ENCODE results near the gene ZNF581. TPM values are rescaled to one million over a fixed set of nuclear protein-coding genes. Genes with fewer than 3 reads are reported as not detected.

Gene ZNF581
- total and polyA plus RNA-seq, 4 experiments from 2014 or later: 21.2 to 28.5 (median 23.0) TPM

DNA sequence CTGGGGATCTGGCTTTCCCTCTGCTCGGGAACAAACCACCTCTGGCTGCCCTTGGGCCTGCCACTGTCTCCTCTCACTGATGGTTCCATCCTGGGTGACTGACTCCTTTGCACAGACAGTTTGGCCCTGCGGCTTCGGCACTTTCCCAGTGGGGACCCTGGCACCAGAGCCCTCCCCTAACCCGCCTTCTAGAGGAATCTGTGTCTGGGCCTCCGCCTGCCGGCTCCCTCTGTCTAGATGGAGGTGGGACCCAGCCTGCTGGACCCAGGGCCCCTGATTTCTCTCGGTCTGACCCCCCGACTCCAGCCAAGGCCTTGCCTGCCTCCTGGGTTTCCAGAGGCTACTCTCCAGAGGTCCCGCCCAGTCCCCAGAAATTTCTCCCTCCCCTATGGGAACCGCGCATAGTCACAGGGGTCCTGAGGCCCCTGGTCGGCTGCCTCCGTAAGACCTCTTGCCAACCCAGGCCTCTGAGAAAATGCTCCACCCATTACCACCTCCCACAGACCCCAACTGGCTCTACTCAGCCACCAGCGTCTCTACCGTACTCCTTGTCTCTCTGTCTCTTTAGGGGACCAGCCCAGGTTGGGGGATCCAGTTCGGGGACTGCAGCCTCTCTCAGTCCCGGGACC is 7.3 kb downstream of the ZNF581 start:
- Histone ChIP-seq H3K27ac (ENCODE audit: low read depth, low read length) (no peak overlapping the region), H3K4me1 (ENCODE audit: insufficient read depth, low read length) (peaks cover 27% of the 10 kb centered on the region), H3K4me3 (ENCODE audit: low read length in 2 of 2) (no peak overlapping the region), H3K9me3 (ENCODE audit: control insufficient read depth in 1 of 2, low read length in 2 of 2) (no peaks in the 10 kb centered on the region), H3K36me3 (ENCODE audit: insufficient read depth, low read length) (no peaks in the 10 kb centered on the region), H3K27me3 (ENCODE audit: insufficient read depth, low read length) (no peaks in the 10 kb centered on the region)
- Mint-ChIP-seq H3K27me3 (no peaks in the 10 kb centered on the region), H3K36me3 (peaks cover 0 to 18% of the 10 kb centered on the region in 2 donors), H3K9me3 (peaks cover 0 to 6% (median 0%) of the 10 kb centered on the region in 8 donors), H3K27ac (peak overlapping the region in 1 of 7 donors; percentile 60), H3K4me1 (peaks cover 7 to 40% (median 13%) of the 10 kb centered on the region in 4 donors), H3K4me3 (peak overlapping the region in 2 of 8 donors; percentile 59 to 74)
- POLR2A ChIA-PET (ENCODE audit: partially characterized antibody): interaction anchor here (0.9 kb wide), 2 partner anchors 15 to 25 kb away, joined by 3 to 4 read pairs; no protein-coding TSS in a partner anchor
- CTCF ChIA-PET (ENCODE audit: partially characterized antibody): no interaction called here
- peak in 1 of 5 donors; percentile 35 for DNase-seq
- intact Hi-C loops (cut with micrococcal nuclease): loop anchor here (10.0 kb wide), 2 partner anchors 1206 to 1546 kb away; partner anchors contain the start of genes LENG8, NDUFA3 and OSCAR

- POLR2A ChIA-PET (ENCODE audit: partially characterized antibody): no interaction called here
- H3K9me3 Mint-ChIP-seq: peaks cover 0 to 6% (median 0%) of the 10 kb centered on the region in 8 donors
- H3K36me3 Mint-ChIP-seq: peaks cover 0 to 22% of the 10 kb centered on the region in 2 donors
- H3K27ac ChIP-seq (ENCODE audit: low read depth, low read length): no peak overlapping the region
- H3K4me1 ChIP-seq (ENCODE audit: insufficient read depth, low read length): peaks cover 32% of the 10 kb centered on the region
- CTCF ChIA-PET (ENCODE audit: partially characterized antibody): no interaction called here
- intact Hi-C loops (cut with micrococcal nuclease): loop anchor here (10.0 kb wide), 2 partner anchors 1206 to 1546 kb away; partner anchors contain the start of genes LENG8, NDUFA3 and OSCAR
- peak in 1 of 5 donors; percentile 27 for DNase-seq
- no peaks in the 10 kb centered on the region for H3K36me3 ChIP-seq (ENCODE audit: insufficient read depth, low read length)
- no peaks in the 10 kb centered on the region for H3K9me3 ChIP-seq (ENCODE audit: control insufficient read depth in 1 of 2, low read length in 2 of 2)
- H3K27ac Mint-ChIP-seq: no peak overlapping the region
- H3K27me3 ChIP-seq (ENCODE audit: insufficient read depth, low read length): no peaks in the 10 kb centered on the region
- H3K4me3 Mint-ChIP-seq: peak overlapping the region in 2 of 8 donors; percentile 39 to 59
- no peaks in the 10 kb centered on the region for H3K27me3 Mint-ChIP-seq
- no peak overlapping the region for H3K4me3 ChIP-seq (ENCODE audit: low read length in 2 of 2)
- H3K4me1 Mint-ChIP-seq: peaks cover 10 to 45% (median 18%) of the 10 kb centered on the region in 4 donors
Observed at GRCh38 chr19:55651236-55651635, 7.8 kb downstream of the ZNF581 start.

GRCh38 chr19:55652311-55653128 is 9.1 kb downstream of the ZNF581 start:
- Mint-ChIP-seq H3K27me3 (no peaks in the 10 kb centered on the region), H3K9me3 (peaks cover 0 to 9% (median 0%) of the 10 kb centered on the region in 8 donors), H3K36me3 (peaks cover under 1 to 29% of the 10 kb centered on the region in 2 donors), H3K4me1 (peaks cover 15 to 51% (median 27%) of the 10 kb centered on the region in 4 donors), H3K4me3 (no peak overlapping the region), H3K27ac (peak overlapping the region in 2 of 7 donors; percentile 44 to 53)
- POLR2A ChIA-PET (ENCODE audit: partially characterized antibody): interaction anchor here (0.7 to 6.3 kb wide), 4 partner anchors 9 to 53 kb away, joined by 3 to 91 read pairs (median 57); partner anchors contain the start of genes FIZ1, ZNF524, ZNF580 and ZNF581
- peaks cover 39% of the 10 kb centered on the region for H3K4me1 ChIP-seq (ENCODE audit: insufficient read depth, low read length)
- H3K9me3 ChIP-seq (ENCODE audit: control insufficient read depth in 1 of 2, low read length in 2 of 2): no peaks in the 10 kb centered on the region
- H3K27me3 ChIP-seq (ENCODE audit: insufficient read depth, low read length): no peaks in the 10 kb centered on the region
- peak in 1 of 5 donors; percentile 46 for DNase-seq
- no peaks in the 10 kb centered on the region for H3K36me3 ChIP-seq (ENCODE audit: insufficient read depth, low read length)
- H3K4me3 ChIP-seq (ENCODE audit: low read length in 2 of 2): no peak overlapping the region
- H3K27ac ChIP-seq (ENCODE audit: low read depth, low read length): no peak overlapping the region
- CTCF ChIA-PET (ENCODE audit: partially characterized antibody): interaction anchor here (0.7 to 2.1 kb wide), 11 partner anchors 10 to 493 kb away, joined by 3 to 29 read pairs (median 3); partner anchors contain the start of gene ZNF865
- intact Hi-C loops (cut with micrococcal nuclease): loop anchor here (1.0 to 10.0 kb wide), 4 partner anchors 20 to 1548 kb away; partner anchors contain the start of genes KMT5C, LENG8, NDUFA3 and OSCAR

DNA sequence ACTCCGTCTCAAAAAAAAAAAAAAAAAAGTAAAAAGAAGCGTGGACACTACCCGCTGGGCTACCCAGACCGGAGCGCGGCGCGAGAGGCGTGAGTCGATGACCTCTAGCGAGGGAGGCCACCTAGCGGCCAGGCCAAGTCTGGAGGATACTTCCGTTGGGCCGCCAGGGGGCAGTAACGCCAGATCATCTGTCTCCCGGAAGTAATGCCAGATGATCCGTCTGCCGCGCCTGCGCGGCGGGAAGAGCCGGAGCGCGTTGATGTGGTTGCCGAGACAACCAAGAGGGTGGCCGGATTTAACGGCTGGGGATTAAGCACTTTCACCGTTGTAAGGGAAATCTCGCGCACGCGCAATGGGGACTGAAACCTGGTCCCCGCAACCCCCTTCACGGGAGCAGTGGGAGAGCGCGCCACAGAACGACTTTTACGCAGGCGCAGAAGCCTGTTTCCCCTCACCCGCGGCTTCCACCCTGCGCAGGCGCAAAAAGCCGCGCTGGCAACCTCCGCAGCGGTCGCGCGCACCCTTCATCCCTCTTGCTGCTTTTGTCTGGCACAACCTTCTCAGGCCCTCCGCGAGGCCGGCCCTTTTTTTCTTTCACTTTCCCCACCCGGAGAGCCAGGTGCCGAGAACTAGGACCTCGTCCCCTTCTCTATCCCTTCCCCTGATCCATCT is 10.3 kb downstream of the ZNF581 start:
- peak; percentile 99 to 100 (median 100) for DNase-seq
- H3K9me3 ChIP-seq (ENCODE audit: control insufficient read depth in 1 of 2, low read length in 2 of 2): no peaks in the 10 kb centered on the region
- no peaks in the 10 kb centered on the region for H3K27me3 ChIP-seq (ENCODE audit: insufficient read depth, low read length)
- peaks cover 42% of the 10 kb centered on the region for H3K4me1 ChIP-seq (ENCODE audit: insufficient read depth, low read length)
- Mint-ChIP-seq H3K9me3 (peaks cover 0 to 9% (median 0%) of the 10 kb centered on the region in 8 donors), H3K27ac (peak overlapping the region; percentile 96 to 100 (median 98)), H3K4me3 (peak overlapping the region; percentile 92 to 99 (median 94)), H3K27me3 (no peaks in the 10 kb centered on the region), H3K36me3 (peaks cover 5 to 34% of the 10 kb centered on the region in 2 donors), H3K4me1 (peaks cover 19 to 58% (median 32%) of the 10 kb centered on the region in 4 donors)
- intact Hi-C loops (cut with micrococcal nuclease): loop anchor here (1.0 to 10.0 kb wide), 13 partner anchors 10 to 1549 kb away; partner anchors contain the start of genes FIZ1, HSPBP1, KMT5C and LENG8
- ChIA-PET POLR2A (ENCODE audit: partially characterized antibody) (interaction anchor here (0.6 to 6.3 kb wide), 24 partner anchors 10 to 1465 kb away, joined by 3 to 91 read pairs (median 7); partner anchors contain the start of genes EPN1, FIZ1, HSPBP1 and KMT5C), CTCF (ENCODE audit: partially characterized antibody) (interaction anchor here (0.6 to 2.1 kb wide), 20 partner anchors 10 to 494 kb away, joined by 3 to 29 read pairs (median 4); partner anchors contain the start of gene ZNF865)
- H3K36me3 ChIP-seq (ENCODE audit: insufficient read depth, low read length): no peaks in the 10 kb centered on the region
- peak overlapping the region; percentile 86 to 87 for H3K4me3 ChIP-seq (ENCODE audit: low read length in 2 of 2)
- peak overlapping the region; percentile 99 for H3K27ac ChIP-seq (ENCODE audit: low read depth, low read length)

DNA sequence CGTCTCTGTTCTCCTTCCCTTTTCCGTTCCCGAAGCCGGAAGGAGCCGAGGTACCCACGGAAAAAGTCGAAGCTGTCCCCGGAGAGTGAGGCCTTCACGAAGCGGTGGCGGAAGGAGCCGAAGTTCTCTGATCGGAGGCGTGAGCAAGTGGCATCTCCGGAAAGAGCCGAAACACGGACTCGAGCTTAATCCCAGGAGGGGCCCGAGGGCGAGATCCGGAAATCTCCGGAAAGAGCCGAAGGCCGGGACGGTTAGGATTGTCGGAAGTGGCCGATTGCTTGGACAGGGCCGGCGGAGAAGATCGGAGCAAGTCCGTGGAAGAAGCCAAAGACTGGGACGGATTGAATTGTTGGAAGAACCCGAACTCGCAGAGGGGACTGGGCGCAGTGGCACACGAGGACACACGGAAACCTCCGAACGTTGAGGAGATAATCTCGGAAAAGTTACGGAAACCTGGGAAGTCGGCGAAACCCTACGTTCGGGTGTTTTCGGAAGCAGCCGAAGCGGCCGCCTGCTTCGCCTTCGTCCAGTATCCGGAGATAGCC is 10.9 kb downstream of the ZNF581 start:
- H3K9me3 ChIP-seq (ENCODE audit: control insufficient read depth in 1 of 2, low read length in 2 of 2): no peaks in the 10 kb centered on the region
- peak in 4 of 5 donors; percentile 100 for DNase-seq
- no peaks in the 10 kb centered on the region for H3K27me3 ChIP-seq (ENCODE audit: insufficient read depth, low read length)
- peaks cover 45% of the 10 kb centered on the region for H3K4me1 ChIP-seq (ENCODE audit: insufficient read depth, low read length)
- peaks cover 5 to 36% of the 10 kb centered on the region in 2 donors for H3K36me3 Mint-ChIP-seq
- ChIA-PET CTCF (ENCODE audit: partially characterized antibody) (interaction anchor here (0.6 to 2.1 kb wide), 12 partner anchors 10 to 150 kb away, joined by 3 to 12 read pairs (median 4); partner anchors contain the start of gene ZNF865), POLR2A (ENCODE audit: partially characterized antibody) (interaction anchor here (0.6 to 6.3 kb wide), 25 partner anchors 11 to 1465 kb away, joined by 3 to 91 read pairs (median 7); partner anchors contain the start of genes EPN1, FIZ1, HSPBP1 and KMT5C)
- peaks cover 3% of the 10 kb centered on the region for H3K36me3 ChIP-seq (ENCODE audit: insufficient read depth, low read length)
- intact Hi-C loops (cut with micrococcal nuclease): loop anchor here (1.0 to 10.0 kb wide), 11 partner anchors 11 to 1550 kb away; partner anchors contain the start of genes FIZ1, HSPBP1, LENG8 and NDUFA3
- peak overlapping the region; percentile 86 to 87 for H3K4me3 ChIP-seq (ENCODE audit: low read length in 2 of 2)
- peaks cover 0 to 9% (median 0%) of the 10 kb centered on the region in 8 donors for H3K9me3 Mint-ChIP-seq
- peak overlapping the region; percentile 92 to 99 (median 94) for H3K4me3 Mint-ChIP-seq
- H3K4me1 Mint-ChIP-seq: peaks cover 20 to 60% (median 33%) of the 10 kb centered on the region in 4 donors
- peak overlapping the region; percentile 99 for H3K27ac ChIP-seq (ENCODE audit: low read depth, low read length)
- peak overlapping the region; percentile 96 to 100 (median 98) for H3K27ac Mint-ChIP-seq
- H3K27me3 Mint-ChIP-seq: no peaks in the 10 kb centered on the region

Data from CD4-positive, alpha-beta memory T cell (primary cell).